Thyroid gland (tissue), 4 donors: ENCODE measurements around the gene CD8A. TPM values are rescaled to one million over a fixed set of nuclear protein-coding genes. Genes with fewer than 3 reads are reported as not detected.
A peak's percentile ranks its signal among the peaks of the same experiment; 100 is the strongest.

Source experiments
- DNase-seq, 2 donors: peaks; one replicate each; pipeline ENCODE4 v3.0.0-alpha.2; 2019
- H3K27ac ChIP-seq, 3 donors: fragments of 200-600 bp; sonication (generic); 1 replicate in 2 of 3; 2 replicates in 1 of 3; pipeline ENCODE4 v1.5.1; 2016 to 2019; ENCODE audit warnings: mild to moderate bottlenecking in 1 of 3, moderate library complexity in 1 of 3
- H3K27me3 ChIP-seq: fragments of 200-600 bp; sonication (generic); one replicate; pipeline ENCODE4 v1.5.1; 2019
- H3K36me3 ChIP-seq, 2 donors: fragments of 200-600 bp; sonication (generic); one replicate each; pipeline ENCODE4 v1.5.1; 2016 to 2019
- H3K4me1 ChIP-seq, 2 donors: fragments of 200-600 bp; sonication (generic); one replicate each; pipeline ENCODE4 v1.5.1; 2017 to 2019
- H3K4me3 ChIP-seq, 3 donors: fragments of 200-600 bp; sonication (generic); replicated peaks in 1 of 3; 1 replicate in 2 of 3; 2 replicates in 1 of 3; pipeline ENCODE4 v1.5.1; 2016; ENCODE audit warnings: mild to moderate bottlenecking in 1 of 3
- H3K9me3 ChIP-seq: fragments of 200-600 bp; sonication (generic); one replicate; pipeline ENCODE4 v1.5.1; 2017
- POLR2A ChIP-seq, 2 donors: fragments of 450-650 bp; IDR thresholded peaks; one replicate each; pipeline ENCODE4 v1.6.1; 2017; ENCODE audit warnings: antibody characterized with exemption in 2 of 2, mild to moderate bottlenecking in 2 of 2, moderate library complexity in 1 of 2
- WGBS, 2 donors: methylation state at CpG; one replicate each; pipeline ENCODE4 v1.1.5; 2017; 5-methylcytosine and 5-hydroxymethylcytosine counted together
- intact Hi-C: fragments of 100-400 bp; cut with DNase I; formaldehyde crosslinking; loops from one replicate; pipeline ENCODE4 v1.15.1; 2023
- total RNA-seq, 4 donors: library from RNA; depleted of rRNA; stranded (reverse); fragments of >200 nt; gene quantifications; one replicate each; pipeline ENCODE4 v1.2.3, GENCODE V29; 2016
- TF ChIP-seq, protein P1 (sequence below), 6 experiments: fragments of 200-600 bp in 3 of 6; fragments of 450-650 bp in 3 of 6; sonication (generic) in 3 of 6; IDR thresholded peaks; one replicate each; pipeline ENCODE4 v1.5.1; 2016 to 2019; ENCODE audit warnings: antibody characterized with exemption in 6 of 6, mild to moderate bottlenecking in 2 of 6, inconsistent platforms in 1 of 6, moderate library complexity in 1 of 6

Gene CD8A
- total RNA-seq, 4 donors from 2014 or later, result 1.2 to 4.3 (median 2.3) TPM

DNA sequence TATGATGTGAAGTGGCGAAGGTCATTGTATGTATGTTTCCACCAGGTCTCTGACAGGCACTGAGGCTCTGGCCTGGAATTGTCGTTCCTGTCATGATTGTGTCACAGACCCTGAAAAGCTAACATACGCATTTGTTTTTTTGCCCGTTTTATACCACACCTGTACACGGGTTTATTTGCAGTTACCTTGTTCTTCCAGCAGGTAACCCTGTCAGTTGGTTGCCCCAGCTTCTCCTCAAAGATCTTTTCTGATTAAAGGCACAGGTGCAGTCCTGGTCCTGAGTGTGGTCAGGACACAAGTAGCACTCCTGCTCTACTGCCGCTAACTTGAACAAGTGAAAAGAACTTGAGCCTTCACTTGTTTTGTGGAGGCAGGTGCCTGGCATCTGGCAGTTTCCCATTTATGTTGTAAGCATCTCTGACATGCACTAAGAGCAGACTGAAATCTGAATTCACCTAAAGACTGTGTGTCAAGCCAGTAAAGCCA, 19.9 kb downstream of the CD8A start:
- no peak for TF ChIP-seq POLR2A (IDR thresholded peaks at IDR 0.05)
- TF ChIP-seq, protein P1, sequence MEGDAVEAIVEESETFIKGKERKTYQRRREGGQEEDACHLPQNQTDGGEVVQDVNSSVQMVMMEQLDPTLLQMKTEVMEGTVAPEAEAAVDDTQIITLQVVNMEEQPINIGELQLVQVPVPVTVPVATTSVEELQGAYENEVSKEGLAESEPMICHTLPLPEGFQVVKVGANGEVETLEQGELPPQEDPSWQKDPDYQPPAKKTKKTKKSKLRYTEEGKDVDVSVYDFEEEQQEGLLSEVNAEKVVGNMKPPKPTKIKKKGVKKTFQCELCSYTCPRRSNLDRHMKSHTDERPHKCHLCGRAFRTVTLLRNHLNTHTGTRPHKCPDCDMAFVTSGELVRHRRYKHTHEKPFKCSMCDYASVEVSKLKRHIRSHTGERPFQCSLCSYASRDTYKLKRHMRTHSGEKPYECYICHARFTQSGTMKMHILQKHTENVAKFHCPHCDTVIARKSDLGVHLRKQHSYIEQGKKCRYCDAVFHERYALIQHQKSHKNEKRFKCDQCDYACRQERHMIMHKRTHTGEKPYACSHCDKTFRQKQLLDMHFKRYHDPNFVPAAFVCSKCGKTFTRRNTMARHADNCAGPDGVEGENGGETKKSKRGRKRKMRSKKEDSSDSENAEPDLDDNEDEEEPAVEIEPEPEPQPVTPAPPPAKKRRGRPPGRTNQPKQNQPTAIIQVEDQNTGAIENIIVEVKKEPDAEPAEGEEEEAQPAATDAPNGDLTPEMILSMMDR (IDR thresholded peaks at IDR 0.05), result peak in 1 of 6 experiments; percentile 8
- H3K36me3 ChIP-seq, result peaks cover 0 to 11% of the 10 kb centered on the region in 2 donors
- intact Hi-C loops, result no loop called here
- peaks cover 5 to 6% of the 10 kb centered on the region in 2 donors for H3K4me1 ChIP-seq
- H3K27me3 ChIP-seq, result no peaks in the 10 kb centered on the region
- no peaks in the 10 kb centered on the region for H3K9me3 ChIP-seq
- DNase-seq, result no peak
- no peak overlapping the region for H3K27ac ChIP-seq
- H3K4me3 ChIP-seq, result no peak overlapping the region
- 74 to 82% methylated on average over 6 of the region's 6 CpGs for WGBS, 2 donors

DNA sequence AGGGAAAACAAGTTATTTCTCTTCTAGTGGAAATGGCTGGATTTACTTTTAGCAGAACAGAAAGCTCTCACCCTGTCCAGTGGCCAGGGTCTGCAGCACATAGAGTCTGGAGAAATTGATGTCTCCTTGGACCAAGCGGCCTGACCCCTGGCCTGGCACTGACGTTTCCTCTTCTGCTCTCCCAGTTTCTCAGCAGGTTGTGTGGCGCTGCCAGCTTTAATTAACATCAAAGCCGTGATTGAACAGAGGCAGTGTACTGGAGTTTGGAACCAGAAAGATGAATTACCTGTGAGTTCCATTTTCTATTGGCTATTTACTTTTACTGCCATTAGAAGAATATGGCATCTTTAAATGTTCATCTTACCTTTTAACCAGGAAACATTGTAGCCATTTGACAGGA, 20.9 kb downstream of the CD8A start:
- H3K27me3 ChIP-seq, result no peaks in the 10 kb centered on the region
- peaks cover 0 to 11% of the 10 kb centered on the region in 2 donors for H3K36me3 ChIP-seq
- TF ChIP-seq, protein P1 (IDR thresholded peaks at IDR 0.05), result no peak
- no peak for TF ChIP-seq POLR2A (IDR thresholded peaks at IDR 0.05)
- WGBS, 2 donors, result 93 to 94% methylated on average over 4 of the region's 4 CpGs
- no peak overlapping the region for H3K4me3 ChIP-seq
- H3K27ac ChIP-seq, result no peak overlapping the region
- peaks cover 5 to 6% of the 10 kb centered on the region in 2 donors for H3K4me1 ChIP-seq
- H3K9me3 ChIP-seq, result no peaks in the 10 kb centered on the region
- intact Hi-C loops, result no loop called here
- DNase-seq, result no peak

DNA sequence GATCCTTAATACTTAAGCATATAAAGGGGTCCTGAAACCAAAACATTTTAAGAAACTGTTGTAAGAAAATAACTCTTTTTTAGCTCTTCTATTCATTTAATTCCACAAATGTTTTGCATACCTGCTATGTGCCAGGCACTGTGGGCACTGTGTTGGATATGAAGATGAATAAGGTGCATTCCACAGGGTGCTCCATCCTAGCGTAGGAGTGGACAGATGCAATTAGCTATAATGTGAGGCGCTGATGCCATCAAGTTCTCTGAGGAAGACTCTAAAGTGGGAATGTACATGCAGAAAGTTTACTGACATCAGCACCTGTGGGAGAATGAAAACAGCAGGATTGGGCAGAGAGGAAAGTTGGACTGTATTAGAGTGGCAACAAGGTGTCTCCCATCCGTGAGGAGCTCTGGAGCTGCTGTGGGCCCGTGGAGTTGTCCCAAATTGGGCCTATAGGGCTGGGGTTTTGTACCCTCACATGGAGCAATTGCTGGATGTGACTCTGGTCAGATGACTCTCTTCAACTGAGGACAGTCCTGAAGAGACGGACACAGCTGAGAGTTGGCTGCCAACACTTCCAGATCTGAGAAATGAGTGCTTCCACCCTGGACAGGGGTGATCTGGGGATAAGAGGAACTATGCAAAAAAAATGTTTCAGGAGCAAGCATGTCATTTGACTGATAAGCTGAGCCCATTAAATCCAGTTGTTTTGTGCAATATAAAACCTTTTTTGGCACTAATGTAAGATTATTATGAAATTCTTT, 22.3 kb downstream of the CD8A start:
- 81 to 82% methylated on average over 5 of the region's 5 CpGs for WGBS, 2 donors
- no peak overlapping the region for H3K27ac ChIP-seq
- H3K36me3 ChIP-seq, result peaks cover 0 to 11% of the 10 kb centered on the region in 2 donors
- peaks cover 3 to 6% of the 10 kb centered on the region in 2 donors for H3K4me1 ChIP-seq
- no peaks in the 10 kb centered on the region for H3K27me3 ChIP-seq
- no peak overlapping the region for H3K4me3 ChIP-seq
- intact Hi-C loops, result no loop called here
- no peak for DNase-seq
- no peaks in the 10 kb centered on the region for H3K9me3 ChIP-seq
- TF ChIP-seq, protein P1 (IDR thresholded peaks at IDR 0.05), result no peak
- TF ChIP-seq POLR2A (IDR thresholded peaks at IDR 0.05), result no peak

DNA sequence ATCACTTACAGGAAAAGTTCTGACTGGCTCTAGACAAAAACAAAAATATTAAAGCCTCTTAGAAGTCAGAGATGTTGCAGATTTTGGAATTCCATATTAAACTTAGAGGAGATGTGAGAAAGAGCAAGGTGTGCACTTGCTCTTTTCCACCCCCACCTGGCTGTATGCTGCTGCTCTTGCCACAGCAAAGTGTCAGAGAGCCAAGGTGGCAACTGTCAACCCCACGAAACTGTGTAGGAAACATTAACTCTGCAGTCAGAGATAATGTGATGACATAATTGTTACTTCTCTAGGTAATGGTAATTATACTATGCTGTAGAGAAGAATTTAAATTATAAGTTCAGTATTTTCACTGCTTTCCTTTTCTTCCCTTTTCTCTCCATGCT, 25.4 kb downstream of the CD8A start:
- Histone ChIP-seq H3K27me3 (no peaks in the 10 kb centered on the region), H3K27ac (no peak overlapping the region), H3K9me3 (no peaks in the 10 kb centered on the region), H3K36me3 (peaks cover 0 to 6% of the 10 kb centered on the region in 2 donors), H3K4me1 (no peaks in the 10 kb centered on the region), H3K4me3 (no peak overlapping the region)
- DNase-seq, result no peak
- TF ChIP-seq, protein P1 (IDR thresholded peaks at IDR 0.05), result no peak
- TF ChIP-seq POLR2A (IDR thresholded peaks at IDR 0.05), result no peak
- intact Hi-C loops, result no loop called here
- WGBS, 2 donors, result 88 to 93% methylated on average over 1 of the region's 1 CpG

DNA sequence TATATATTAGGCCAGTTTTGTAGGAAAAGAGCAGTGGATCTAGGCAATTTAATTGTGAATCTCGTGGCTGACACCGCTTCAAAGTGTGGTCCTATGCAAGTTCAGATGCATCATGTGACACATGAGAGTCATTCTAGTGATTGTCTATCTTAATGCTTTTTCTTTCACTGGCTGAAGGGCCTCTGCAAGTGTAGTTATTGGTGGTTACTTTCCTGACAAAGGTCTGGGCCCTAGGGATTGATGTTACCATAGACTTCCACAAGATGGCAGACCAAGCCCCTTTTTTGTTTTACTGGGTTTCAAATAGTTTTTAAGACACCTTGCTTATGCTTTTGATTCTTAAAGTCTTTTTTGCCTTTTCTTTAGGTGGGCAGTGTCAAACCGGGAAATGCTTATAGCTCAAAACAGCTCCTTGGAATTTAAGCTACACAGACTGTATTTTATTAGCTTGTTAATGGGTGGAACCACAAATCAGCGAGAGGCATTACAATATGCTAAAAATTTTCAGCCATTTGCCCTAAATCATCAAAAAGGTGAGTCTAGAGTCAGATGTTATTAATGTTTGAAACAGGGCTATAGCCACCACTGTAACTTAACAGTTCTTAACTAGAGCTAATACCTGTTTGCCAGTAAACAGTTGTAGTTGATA, 25.9 kb downstream of the CD8A start:
- TF ChIP-seq, protein P1 (IDR thresholded peaks at IDR 0.05), result peak; percentile 24 to 79 (median 66)
- no peak for TF ChIP-seq POLR2A (IDR thresholded peaks at IDR 0.05)
- WGBS, 2 donors, result 54 to 56% methylated on average over 4 of the region's 4 CpGs
- no peaks in the 10 kb centered on the region for H3K4me1 ChIP-seq
- DNase-seq, result no peak
- peaks cover 0 to 6% of the 10 kb centered on the region in 2 donors for H3K36me3 ChIP-seq
- H3K27ac ChIP-seq, result no peak overlapping the region
- H3K9me3 ChIP-seq, result no peaks in the 10 kb centered on the region
- intact Hi-C loops, result no loop called here
- no peak overlapping the region for H3K4me3 ChIP-seq
- no peaks in the 10 kb centered on the region for H3K27me3 ChIP-seq
